Subcutaneous abdominal adipose tissue (tissue), 5 donors: ENCODE results near the gene CDNF.
"Not testable (repeated sequence)": the region's sequence is repeated elsewhere in the genome, so short reads cannot be mapped to it uniquely, and the experiment has no call there.

Experiments used
- H3K27ac ChIP-seq: one replicate; pipeline ENCODE4 v1.7.0; 2013; ENCODE audit warnings: low read depth, mild to moderate bottlenecking, inconsistent platforms, low read length, moderate library complexity
- H3K27me3 ChIP-seq, 5 donors: one replicate each; pipeline ENCODE4 v1.7.0; 2013; ENCODE audit warnings: low read length in 5 of 5, inconsistent platforms in 1 of 5; ENCODE audit not compliant: control insufficient read depth in 5 of 5, insufficient read depth in 4 of 5
- H3K36me3 ChIP-seq, 5 donors: one replicate each; pipeline ENCODE4 v1.7.0; 2013; ENCODE audit warnings: low read length in 5 of 5; ENCODE audit not compliant: control insufficient read depth in 5 of 5, insufficient read depth in 5 of 5
- H3K4me1 ChIP-seq, 5 donors: one replicate each; pipeline ENCODE4 v1.7.0; 2013; ENCODE audit warnings: low read length in 5 of 5, mild to moderate bottlenecking in 3 of 5, moderate library complexity in 1 of 5; ENCODE audit not compliant: control insufficient read depth in 5 of 5, insufficient read depth in 5 of 5
- H3K4me3 ChIP-seq, 5 donors: one replicate each; pipeline ENCODE4 v1.7.0; 2013; ENCODE audit warnings: low read length in 5 of 5, low read depth in 1 of 5
- H3K9ac ChIP-seq, 5 donors: one replicate each; pipeline ENCODE4 v1.7.0; 2013; ENCODE audit warnings: low read length in 5 of 5, mild to moderate bottlenecking in 4 of 5, moderate library complexity in 3 of 5
- H3K9me3 ChIP-seq, 5 donors: one replicate each; pipeline ENCODE4 v1.7.0; 2013; ENCODE audit warnings: low read length in 5 of 5; ENCODE audit not compliant: control insufficient read depth in 5 of 5
- donor health status: healthy.
- donor health status: healthy.
- donor health status: healthy.
- donor health status: healthy.
- donor health status: healthy.

The CDNF gene

GRCh38 chr10:14821635-14822375, 16.0 kb downstream of the CDNF start:
- Histone ChIP-seq H3K9me3 (no peaks in the 10 kb centered on the region), H3K36me3 (no peaks in the 10 kb centered on the region), H3K27me3 (no peaks in the 10 kb centered on the region), H3K9ac (peak overlapping the region in 1 of 5 donors; percentile 53), H3K27ac (no peak overlapping the region), H3K4me1 (no peaks in the 10 kb centered on the region), H3K4me3 (no peak overlapping the region)

- Histone ChIP-seq H3K27ac (no peak overlapping the region), H3K4me3 (no peak overlapping the region), H3K4me1 (no peaks in the 10 kb centered on the region), H3K27me3 (no peaks in the 10 kb centered on the region), H3K9me3 (no peaks in the 10 kb centered on the region), H3K36me3 (no peaks in the 10 kb centered on the region), H3K9ac (no peak overlapping the region)
Observed at GRCh38 chr10:14820775-14821154, 17.1 kb downstream of the CDNF start.

GRCh38 chr10:14820010-14820774, 17.6 kb downstream of the CDNF start:
- Histone ChIP-seq H3K9me3 (no peaks in the 10 kb centered on the region), H3K4me1 (peaks cover 0 to 2% (median 0%) of the 10 kb centered on the region in 5 donors), H3K36me3 (no peaks in the 10 kb centered on the region), H3K27me3 (no peaks in the 10 kb centered on the region), H3K4me3 (no peak overlapping the region), H3K9ac (no peak overlapping the region), H3K27ac (no peak overlapping the region)

GRCh38 chr10:14816717-14817116, 21.1 kb downstream of the CDNF start:
- H3K27ac ChIP-seq, H3K36me3 ChIP-seq, H3K9me3 ChIP-seq, H3K4me1 ChIP-seq, H3K27me3 ChIP-seq, H3K4me3 ChIP-seq, H3K9ac ChIP-seq: not testable (repeated sequence)

GRCh38 chr10:14815681-14816080, 22.2 kb downstream of the CDNF start:
- H3K4me3 ChIP-seq = no peak overlapping the region
- H3K9ac ChIP-seq = no peak overlapping the region
- H3K9me3 ChIP-seq = no peaks in the 10 kb centered on the region
- H3K4me1 ChIP-seq = peaks cover 0 to 2% (median 0%) of the 10 kb centered on the region in 5 donors
- no peaks in the 10 kb centered on the region for H3K36me3 ChIP-seq
- no peaks in the 10 kb centered on the region for H3K27me3 ChIP-seq
- H3K27ac ChIP-seq = no peak overlapping the region

GRCh38 chr10:14812271-14812670, 25.6 kb downstream of the CDNF start:
- Histone ChIP-seq H3K27me3 (no peaks in the 10 kb centered on the region), H3K27ac (no peak overlapping the region), H3K4me1 (peaks cover 0 to 2% (median 0%) of the 10 kb centered on the region in 5 donors), H3K9me3 (no peaks in the 10 kb centered on the region), H3K36me3 (no peaks in the 10 kb centered on the region), H3K9ac (no peak overlapping the region), H3K4me3 (no peak overlapping the region)

- H3K27me3 ChIP-seq = no peaks in the 10 kb centered on the region
- H3K36me3 ChIP-seq = no peaks in the 10 kb centered on the region
- H3K9me3 ChIP-seq = no peaks in the 10 kb centered on the region
- no peak overlapping the region for H3K4me3 ChIP-seq
- H3K4me1 ChIP-seq = peaks cover 0 to 2% (median 0%) of the 10 kb centered on the region in 5 donors
- no peak overlapping the region for H3K27ac ChIP-seq
- H3K9ac ChIP-seq = no peak overlapping the region
Observed at GRCh38 chr10:14810969-14811953, 26.6 kb downstream of the CDNF start.

- Histone ChIP-seq H3K9ac (no peak overlapping the region), H3K4me1 (no peaks in the 10 kb centered on the region), H3K27me3 (no peaks in the 10 kb centered on the region), H3K9me3 (no peaks in the 10 kb centered on the region), H3K36me3 (no peaks in the 10 kb centered on the region), H3K27ac (no peak overlapping the region), H3K4me3 (no peak overlapping the region)
Observed at GRCh38 chr10:14806318-14806717, 31.5 kb downstream of the CDNF start.

- H3K27ac ChIP-seq = no peak overlapping the region
- no peaks in the 10 kb centered on the region for H3K36me3 ChIP-seq
- H3K9ac ChIP-seq = no peak overlapping the region
- H3K27me3 ChIP-seq = no peaks in the 10 kb centered on the region
- no peaks in the 10 kb centered on the region for H3K4me1 ChIP-seq
- H3K4me3 ChIP-seq = no peak overlapping the region
- H3K9me3 ChIP-seq = no peaks in the 10 kb centered on the region
Observed at GRCh38 chr10:14803827-14804226, 34.0 kb downstream of the CDNF start.
